NCI-H2081 (cell line): ENCODE measurements around the gene SMC3.
"Not testable (repeated sequence)": the region's sequence is repeated elsewhere in the genome, so short reads cannot be mapped to it uniquely, and the experiment has no call there.

ENCODE experiments used
- DNase-seq, 2 experiments: peaks; one replicate each; lab custom pipeline; 2025; lab: John Stamatoyannopoulos, UW

The SMC3 gene

DNA sequence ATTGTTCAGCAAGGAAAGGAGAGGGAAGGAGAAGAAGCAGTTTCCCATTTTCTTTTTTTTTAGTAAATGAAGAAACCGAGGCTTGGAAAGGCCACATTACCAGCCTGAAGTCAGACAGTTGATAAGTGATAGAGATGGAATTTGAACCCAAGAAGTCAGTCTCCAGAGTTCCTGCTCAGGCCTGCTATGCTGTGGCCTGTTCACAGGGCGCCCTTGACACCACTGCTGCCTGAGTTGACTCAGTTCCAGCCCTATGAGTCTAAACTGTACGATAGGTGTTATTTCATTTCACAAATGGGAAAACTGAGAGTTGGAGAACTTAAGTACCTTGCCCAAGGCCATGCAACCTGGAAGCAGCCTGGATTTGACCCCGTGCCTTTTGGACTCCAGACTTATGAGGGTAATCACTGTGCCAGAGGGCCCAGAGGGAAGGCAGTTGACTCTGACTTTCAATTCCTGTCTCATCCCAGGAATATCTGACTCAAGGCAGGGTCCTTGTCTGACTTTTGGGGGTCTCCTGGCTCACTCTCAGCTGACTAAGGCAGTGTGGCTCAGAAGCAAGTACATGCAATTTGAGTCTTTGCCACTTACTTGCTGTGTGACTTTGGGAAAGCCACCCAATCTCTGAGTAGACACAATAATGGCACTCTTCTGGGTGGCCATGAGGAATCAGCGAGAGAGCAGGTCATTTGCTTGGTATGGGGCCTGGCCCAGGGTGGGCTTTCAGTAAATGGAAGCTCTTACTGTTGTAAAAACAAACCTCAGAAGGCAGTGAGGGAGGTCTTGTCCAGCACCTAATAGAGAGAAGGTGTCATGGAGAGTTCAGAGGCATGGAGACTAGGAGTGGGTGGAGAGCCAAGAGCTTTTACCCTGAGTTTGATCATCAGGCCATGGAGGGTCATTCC is 58.7 kb downstream of the SMC3 start:
- DNase-seq, result no peak

DNA sequence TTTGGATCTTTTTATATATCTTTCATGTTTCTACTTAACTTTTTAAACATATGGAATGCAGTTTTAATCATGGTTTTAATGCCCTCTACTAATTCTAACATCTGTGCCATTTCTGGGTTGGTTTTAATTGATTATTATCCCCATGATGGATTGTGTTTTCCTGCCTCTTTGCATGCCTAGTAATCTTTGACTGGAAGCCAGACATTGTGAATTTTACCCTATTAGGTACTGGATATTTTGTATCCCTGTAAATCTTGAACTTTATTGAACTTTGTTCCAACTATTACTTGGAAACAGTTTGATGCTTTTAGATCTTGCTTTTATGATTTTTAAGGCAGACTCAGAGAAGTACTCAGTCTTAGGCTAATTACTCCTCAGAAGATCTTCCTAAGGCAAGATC is 60.7 kb downstream of the SMC3 start:
- DNase-seq, result no peak

DNA sequence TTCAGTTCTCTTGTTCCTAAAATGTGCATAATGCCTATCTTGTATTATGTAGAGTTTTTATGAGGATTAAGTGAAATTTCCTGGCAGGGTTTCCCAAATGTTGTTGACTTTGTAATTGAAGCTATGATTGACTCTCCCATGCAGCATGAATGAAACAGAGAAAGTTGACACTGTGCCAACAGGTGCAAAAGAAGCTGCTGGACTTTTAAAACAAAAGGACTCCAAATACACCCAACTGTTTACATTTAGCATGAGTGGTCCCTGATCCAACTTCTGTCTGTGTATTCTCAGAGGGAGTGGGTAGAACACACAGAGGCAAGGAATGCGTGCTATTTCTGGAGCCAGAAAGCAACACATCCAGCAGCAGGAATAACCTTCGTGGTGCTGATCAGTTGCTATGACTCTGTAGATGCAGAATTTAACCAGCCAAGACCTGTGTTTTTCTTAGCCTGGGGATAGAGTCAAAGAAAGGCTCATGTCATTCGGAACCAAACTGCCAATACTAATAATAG is 62.2 kb downstream of the SMC3 start:
- DNase-seq, result peak; percentile 41 to 73

DNA sequence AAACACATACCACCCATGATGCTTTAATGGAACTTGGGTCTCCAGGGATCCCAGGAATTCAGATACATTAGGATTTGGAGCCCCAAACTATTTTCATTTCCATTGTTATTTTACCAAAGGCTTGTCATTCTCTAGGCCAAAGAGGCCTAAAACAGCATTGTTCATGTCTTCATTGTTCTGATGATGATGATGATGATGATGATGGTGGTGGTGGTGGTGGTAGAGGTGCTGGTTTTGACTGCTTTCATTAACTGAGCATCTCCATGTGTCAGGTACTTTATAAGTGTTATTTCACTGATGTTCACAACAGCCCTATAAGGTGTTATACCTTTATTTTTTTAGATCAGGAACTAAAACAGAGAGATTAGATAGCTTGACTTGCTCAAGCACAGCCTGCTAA is 64.4 kb downstream of the SMC3 start:
- DNase-seq, result no peak

DNA sequence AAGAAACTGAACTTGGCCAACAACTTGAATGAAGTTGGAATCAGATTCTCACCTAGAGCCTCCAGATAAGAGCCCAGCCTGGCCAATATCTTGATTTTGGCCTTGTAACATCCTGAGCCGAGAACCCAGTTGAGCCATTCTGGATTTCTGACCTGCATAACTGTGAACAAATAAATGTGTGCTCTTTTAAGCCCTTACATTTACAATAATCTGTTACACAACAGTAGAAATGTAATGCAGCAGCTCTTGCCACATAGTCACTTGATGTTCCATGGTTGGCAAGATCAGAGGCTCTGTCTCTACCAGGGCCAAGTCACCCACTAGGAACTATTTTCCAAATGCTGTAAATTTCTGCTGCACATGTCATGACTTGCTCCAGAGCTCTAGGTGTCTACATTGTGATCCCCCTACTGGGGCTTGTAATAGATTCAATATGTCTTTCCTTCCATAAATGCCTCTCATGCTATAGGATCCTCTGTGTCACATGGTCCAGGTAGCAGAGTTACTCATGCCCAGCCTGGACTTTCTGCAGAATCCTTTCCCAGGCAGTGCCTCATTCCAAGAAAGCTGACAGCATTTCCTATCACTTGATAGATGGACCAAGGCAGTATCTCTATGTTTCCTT is 65.2 kb downstream of the SMC3 start:
- DNase-seq, result no peak

DNA sequence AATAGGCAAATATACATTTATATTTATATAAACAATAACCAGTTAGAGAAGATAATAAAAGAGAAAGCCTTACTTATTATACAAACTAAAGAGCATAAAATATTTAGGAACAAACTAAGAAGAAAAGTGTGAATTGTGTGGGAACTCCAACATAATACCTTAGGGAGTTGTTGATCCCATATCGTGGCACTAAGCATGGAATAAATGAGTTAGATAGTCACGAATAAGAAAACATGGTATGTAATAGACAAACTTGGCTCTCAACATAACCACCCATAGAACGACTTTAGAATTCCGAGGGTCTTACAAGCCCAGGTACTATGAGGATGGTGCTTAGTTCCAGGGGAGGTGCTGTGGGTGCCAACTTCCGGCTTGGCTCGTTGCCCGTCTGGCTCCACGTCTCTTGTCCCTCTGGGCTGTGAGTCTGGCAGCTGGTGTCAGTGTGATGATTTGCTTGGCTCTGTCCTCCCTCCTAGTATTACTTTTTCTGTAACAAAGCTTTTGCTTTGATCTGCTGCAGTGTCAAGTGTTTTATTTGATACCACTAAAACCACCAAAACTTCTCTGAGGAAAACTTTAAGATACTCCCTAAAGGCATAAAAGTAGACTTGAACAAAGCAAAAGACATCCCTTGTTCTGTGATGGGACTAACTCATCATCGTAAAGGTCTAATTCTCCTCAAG is 67.2 kb downstream of the SMC3 start:
- peak; percentile 8 to 52 for DNase-seq

DNA sequence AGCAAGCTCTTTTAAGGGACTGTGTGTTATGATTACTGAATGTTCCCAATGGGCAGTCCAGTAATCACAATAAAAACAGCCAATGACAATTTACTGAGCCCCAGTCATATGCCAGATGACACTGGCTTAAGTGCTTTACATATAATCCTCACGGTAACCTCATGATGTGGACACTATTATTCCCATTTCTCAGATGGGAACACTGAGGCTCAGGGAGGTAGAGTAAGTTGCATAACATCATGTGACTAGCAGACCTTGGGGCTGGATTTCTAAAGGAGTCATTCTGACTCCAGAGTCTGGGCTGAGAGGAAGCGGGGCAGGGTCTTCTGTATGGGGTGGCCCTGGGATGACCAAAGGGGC is 69.1 kb downstream of the SMC3 start:
- DNase-seq, result no peak

DNA sequence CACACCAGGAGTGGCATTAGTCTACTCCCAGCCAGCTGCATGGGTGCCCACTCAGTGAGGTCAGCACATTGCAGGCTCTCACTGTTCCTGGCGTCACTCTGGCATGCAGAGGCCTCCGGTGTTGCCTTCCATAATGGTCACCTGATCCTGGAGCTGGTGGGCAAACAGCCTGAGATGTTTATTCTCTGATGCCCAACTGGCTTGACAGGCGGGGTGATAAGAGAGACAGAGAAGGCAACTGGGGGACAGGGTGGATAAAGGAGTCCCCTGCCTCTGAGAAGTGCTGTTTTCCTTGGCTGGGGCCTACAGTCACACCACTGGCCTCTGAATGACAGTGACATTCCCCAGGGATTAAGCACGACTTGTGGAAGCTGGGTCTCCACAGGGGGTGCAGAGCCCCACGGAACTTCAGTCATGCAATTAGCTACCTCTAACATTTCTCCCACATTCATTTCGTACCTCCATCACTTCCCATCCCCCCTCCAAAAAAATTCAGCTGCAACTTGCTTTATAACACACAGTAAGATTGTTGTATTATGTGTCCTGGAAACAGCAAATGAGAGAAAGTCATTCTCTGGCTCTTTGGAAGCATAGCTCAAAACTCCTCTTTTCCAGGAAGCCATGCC is 69.5 kb downstream of the SMC3 start:
- DNase-seq, result no peak

DNA sequence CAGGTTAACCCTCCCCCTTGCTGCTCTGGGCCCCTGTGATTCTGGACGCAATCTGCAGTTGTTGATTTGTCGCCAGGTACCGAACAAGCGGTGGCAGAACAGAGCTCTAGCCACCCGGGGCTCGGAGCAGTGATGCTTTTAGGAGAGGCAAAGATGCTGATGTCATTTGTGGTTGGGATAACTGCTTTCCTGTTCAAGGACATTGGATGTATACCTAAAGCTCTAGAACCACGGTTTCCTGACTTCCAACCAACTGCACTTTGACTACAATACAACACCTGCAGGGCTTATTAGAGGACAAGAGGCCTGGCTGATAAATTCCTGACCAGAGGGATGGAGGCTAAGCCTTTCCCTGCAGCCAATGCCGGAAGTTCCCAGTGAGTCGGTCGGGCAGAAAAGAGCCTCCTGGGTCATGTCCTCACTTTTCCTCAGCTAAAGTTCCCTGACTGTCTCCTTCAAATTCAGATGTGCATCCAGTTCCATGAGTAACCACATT is 70.1 kb downstream of the SMC3 start:
- DNase-seq, result no peak

DNA sequence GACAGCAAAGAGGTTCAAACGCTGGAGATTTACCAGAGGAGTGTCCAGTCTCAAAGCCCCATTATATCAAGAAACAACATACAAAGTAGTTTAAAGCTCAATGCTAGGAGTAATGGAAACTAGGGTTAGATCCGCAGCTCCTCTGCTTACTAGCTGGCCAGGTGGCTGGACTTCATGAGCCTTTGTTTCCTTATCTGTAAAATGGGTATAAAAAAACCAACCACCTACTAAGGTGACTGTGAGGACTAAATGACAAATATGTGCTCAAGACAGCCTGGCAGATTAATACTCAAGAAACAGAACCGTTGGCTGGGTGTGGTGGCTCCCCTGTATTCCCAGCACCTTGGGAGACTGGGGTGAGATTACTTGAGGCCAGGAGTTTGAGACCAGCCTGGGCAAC is 70.8 kb downstream of the SMC3 start:
- DNase-seq, result no peak

DNA sequence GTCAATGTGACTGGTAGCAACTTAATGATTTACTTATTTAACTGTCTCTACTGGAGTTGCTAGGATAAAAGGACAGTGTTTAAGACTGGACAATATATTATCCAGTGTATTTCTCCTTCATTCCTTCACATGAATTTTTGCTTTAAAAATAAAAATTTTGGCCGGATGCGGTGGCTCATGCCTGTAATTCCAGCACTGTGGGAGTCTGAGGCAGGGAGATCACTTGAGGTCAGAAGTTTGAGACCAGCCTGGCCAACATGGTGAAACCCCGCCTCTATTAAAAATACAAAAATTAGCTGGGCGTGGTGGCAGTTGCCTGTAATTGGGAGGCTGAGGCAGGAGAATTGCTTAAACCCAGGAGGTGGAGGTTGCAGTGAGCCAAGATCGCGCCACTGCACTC is 71.6 kb downstream of the SMC3 start:
- not testable (repeated sequence) for DNase-seq

DNA sequence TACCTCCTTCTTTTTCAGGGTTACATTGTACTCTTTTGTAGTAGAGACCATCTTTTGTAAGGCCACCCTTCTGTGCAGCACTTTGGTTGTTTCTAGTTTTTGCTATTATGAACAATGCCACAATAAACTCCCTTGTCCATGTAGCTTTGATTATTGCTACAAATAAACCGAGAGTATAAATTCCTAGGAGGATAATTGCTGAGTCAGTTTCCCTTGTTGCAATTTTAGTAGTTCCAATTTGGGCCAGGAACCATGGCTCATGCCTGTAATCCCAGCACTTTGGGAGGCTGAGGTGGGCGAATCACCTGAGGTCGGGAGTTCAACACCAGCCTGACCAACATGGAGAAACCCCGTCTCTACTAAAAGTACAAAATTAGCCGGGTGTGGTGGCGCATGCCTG is 72.4 kb downstream of the SMC3 start:
- DNase-seq, result not testable (repeated sequence)

DNA sequence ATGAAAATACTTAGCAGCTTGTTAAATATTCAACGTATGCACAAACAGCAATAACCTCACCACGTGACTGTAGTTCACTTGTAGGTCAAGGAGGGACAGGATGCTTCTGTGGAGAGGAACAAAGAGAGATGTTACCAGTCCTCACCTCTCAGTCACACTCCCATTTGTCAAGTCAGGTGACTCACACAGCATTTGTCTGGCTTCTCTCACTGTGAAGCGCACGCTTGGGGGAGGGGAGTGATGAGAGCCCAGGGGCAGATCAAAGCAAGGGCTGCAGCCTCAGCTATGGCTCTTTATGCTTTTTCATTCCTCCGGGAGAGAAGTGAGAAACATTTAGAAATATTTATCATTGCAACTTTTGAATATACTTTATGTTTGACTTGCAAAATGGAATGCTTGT is 73.8 kb downstream of the SMC3 start:
- DNase-seq, result no peak

DNA sequence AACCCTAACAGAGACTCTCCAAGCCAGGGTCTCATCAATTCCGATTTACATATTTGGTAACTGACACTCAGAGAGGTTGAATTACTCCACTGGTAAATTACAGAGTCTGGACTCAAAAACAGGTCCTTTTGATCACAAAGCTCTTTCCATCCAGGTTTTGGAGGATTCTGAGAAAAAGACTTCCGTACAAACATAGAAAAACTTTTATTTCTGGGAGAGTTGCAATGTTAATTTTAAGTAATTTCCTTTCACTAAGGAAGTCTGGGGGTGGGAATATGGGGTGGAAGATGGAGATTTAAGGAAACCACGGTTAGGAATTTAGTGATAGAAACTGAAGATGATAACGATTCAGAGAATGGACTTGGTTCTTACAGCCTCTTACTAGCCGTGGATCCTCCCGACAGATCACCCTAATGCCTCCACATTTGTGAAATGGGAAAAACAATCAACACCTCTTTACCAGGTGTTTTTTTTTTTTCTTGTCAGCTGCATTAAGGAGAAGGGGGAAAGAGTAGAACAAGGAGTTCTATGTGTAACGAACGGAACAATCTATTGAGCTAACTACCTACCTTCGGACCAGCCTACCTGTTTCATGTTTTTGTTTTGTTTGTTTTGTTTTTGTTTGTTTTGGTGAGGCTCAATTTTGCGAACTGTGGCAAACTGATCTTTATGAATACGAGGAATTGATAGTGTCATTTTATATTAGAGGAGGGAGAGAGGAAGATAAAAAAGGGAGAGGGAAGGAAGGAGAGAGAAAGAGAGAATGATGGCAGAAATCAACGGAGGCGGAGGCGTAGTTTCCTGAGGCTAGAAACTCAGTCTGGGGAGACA is 74.9 kb downstream of the SMC3 start:
- DNase-seq, result no peak

DNA sequence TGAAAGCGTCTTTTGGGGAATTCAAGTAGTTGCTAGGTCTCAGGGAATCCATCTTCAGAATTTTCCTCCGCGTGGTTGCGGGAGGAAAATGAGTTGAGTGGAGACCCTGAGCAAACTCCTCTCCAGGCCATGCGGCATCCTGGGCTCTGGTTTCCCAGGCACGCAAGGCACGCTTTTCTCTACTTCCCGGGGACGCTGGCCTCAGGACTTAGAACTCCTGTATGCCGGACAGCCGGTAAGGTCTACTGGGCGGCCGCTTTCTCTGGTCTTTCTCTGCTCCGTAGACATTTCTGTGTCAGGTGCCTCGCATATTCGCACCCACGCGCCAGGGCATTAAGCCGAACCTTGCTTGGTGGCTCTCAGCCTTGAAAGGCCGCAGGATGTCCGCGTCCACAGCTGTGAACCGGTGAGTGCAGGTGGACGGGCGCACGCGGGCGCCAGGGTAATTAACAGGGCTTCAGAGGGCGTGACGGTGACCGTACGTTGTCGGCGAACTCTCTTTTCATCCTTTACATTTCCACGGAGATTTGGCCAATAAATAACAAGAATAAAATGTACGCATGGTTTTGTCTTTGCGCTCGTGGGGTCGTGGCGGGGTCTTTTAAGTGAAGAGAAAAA is 75.6 kb downstream of the SMC3 start:
- no peak for DNase-seq

DNA sequence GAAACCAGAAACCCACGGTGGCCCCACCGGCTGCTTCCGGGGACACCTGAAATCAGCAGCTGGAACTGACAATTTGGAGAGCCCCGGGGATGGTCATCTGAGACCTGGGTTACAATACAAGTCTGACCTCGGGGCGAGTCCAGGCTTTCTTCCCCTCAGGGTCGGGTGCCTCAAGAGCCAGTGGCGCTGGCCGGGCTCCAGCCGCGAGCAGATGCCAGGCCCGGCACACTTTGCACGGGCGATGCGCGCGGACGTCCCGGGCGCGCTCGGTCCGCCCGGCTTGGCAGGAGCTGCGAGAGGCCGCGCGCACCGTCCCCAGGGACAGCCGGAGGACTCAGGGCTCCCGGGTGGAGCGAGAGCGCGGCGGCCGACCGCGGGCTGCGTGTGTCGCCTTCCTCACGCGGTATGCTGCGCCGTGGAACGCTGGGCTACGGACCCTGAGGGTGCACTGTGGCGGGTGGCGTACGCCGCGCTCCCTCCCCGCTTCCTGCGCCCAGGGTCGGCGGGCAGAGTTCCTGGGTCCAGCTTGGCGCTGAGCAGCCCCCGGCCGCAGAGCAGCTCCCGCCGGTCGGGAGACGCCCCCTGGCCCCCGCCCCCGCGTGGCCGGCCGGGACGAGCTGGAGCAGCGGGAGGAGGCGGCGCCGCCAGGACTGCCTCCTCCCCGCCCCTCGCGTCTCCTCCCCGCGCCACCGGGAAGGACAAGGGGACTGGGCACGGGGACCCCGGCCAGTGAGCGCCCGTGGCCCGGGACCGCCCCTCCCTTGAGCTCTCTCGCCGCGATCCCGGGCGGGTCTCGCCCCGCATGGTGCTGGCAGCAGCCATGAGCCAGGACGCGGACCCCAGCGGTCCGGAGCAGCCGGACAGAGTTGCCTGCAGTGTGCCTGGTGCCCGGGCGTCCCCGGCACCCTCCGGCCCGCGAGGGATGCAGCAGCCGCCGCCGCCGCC is 76.4 kb downstream of the SMC3 start, which contains the start of gene RBM20:
TSS of gene RBM20 (plus strand) at position 684 of the 945 bp plus-strand sequence. CDS start at position 803, 119 bp downstream.
- no peak for DNase-seq

DNA sequence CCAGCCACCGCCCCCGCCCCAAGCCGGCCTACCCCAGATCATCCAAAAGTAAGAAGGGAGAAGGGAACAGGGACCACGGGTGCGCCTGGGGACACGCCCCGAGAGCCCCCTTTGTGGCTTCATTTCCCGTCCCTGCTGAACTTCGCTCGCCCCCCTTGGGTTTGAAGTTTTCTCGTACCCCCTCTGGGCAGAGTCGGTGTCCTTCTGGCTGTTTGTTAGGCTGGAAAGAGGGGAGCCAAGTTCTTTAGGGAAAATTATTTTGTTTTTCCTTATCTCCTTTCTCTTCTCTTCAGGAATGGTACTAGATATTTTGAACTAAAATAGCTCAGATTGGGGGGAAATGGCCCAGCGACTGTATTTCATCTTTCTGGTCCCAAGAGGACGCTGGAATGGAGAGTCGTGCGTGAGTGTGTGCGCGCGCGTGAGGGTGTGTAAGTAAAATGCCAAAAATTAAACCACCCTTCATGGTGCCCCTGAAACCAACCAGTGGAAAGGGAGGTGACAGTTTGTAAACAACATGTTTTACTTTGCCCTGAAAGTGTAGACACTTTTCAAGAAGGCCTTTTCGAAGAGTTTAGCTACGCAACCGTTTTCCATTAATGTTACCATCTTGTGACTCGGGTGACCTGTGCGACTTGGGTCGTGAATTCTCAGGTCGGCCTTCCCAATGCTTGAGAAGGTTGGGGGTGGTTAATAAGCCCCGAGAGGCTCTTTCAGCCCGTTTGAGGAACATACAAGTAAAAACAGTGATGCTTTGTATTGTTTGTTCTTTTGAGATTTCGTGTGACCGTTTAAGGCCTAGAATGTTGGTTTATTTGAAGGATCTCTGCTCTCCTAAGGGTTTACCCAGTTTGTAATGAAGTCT is 77.3 kb downstream of the SMC3 start:
- DNase-seq, result no peak

DNA sequence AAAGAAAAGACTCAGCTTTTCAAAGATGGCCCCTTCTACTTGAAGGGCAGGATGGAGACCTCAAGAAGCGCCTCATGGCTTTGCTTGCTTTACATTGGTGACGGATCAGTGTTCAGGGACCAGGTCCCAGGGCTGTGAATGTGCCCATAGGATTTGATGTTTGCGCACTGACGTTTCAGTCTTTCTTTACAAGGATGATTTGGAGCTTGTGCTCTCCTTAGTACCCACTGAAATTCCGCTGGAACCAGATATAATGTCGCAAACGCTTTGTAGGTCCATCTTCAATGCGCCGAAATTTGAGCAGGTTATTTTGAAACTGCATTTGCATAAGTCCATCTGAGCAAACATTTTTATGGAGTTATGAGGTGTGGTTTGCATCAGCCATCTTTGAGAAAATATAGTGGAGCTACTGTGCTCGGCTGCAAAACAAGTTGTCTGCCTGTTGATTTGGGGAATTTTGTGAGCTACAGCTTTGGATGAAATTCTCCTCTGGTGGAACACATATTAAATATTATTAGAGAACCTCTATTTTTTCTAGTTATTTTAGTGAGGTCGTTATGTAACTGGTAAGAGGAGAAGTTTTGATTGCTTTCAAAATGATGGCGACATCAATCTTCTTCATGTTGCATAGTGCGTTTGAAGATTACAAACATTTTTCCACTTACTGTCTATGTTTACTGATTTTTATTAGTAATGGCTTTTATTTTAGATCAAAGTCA is 79.1 kb downstream of the SMC3 start:
- no peak for DNase-seq
